ENCODE data around the gene CARMIL3.
"Not testable (repeated sequence)": the region's sequence is repeated elsewhere in the genome, so short reads cannot be mapped to it uniquely, and the experiment has no call there.

The CARMIL3 gene

DNA sequence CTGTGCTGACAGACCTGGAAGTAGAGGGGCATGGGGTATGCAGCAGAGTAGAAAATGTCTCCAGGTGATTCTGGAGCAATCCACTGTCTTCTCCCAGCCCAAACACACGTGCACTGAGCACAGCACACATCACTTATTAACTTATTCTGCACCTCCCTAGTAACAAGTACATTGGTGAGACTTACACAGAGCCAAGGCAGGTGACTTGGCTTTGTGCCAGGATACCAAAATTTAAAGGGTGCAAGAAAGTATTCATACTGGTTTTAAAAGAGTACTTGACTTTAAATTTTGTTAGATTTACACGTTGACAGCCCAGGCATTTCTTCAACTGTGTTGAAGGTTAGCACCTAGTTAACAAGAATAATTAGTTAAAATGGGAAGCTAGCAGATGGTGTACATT, 11.1 kb upstream of the CARMIL3 start:
- DNase-seq (ENCODE audit: low read depth) = no peak

DNA sequence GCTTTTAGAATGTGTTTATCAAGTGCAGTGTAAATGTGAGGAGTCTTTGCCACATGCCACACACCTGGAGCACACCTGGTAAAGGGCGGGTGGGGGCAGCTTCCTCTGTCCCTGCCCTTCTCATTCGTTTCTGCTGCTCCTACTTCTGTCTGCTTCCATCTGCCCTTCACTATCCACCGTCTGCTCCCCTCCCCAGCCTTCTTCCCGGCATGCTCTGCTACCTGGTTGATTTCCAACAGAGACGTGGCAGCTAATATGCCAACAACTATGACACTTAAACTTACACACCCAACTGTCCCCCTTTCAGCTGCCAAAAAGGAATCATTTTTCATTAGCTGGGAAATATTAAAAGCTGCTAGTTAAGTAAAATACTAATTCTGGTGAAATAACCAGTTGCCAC, 9.1 kb upstream of the CARMIL3 start:
- no peak for DNase-seq (ENCODE audit: low read depth)

- DNase-seq (ENCODE audit: low read depth) = not testable (repeated sequence)
Observed at GRCh38 chr14:24049002-24049401, 2.8 kb upstream of the CARMIL3 start.

DNA sequence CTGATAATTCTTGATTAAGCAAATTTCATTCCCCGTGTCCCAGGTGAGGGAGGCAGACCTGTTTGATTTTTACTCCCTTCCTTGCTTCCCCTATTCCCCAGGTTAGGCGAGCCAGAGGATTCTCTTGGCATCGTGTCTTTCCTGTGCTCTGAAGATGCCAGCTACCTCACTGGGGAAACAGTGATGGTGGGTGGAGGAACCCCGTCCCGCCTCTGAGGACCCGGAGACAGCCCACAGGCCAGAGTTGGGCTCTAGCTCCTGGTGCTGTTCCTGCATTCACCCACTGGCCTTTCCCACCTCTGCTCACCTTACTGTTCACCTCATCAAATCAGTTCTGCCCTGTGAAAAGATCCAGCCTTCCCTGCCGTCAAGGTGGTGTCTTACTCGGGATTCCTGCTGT, 1.1 kb upstream of the CARMIL3 start:
- not testable (repeated sequence) for DNase-seq (ENCODE audit: low read depth)

GRCh38 chr14:24051176-24051788, 527 bp upstream of the CARMIL3 start:
- DNase-seq (ENCODE audit: low read depth) = no peak

DNA sequence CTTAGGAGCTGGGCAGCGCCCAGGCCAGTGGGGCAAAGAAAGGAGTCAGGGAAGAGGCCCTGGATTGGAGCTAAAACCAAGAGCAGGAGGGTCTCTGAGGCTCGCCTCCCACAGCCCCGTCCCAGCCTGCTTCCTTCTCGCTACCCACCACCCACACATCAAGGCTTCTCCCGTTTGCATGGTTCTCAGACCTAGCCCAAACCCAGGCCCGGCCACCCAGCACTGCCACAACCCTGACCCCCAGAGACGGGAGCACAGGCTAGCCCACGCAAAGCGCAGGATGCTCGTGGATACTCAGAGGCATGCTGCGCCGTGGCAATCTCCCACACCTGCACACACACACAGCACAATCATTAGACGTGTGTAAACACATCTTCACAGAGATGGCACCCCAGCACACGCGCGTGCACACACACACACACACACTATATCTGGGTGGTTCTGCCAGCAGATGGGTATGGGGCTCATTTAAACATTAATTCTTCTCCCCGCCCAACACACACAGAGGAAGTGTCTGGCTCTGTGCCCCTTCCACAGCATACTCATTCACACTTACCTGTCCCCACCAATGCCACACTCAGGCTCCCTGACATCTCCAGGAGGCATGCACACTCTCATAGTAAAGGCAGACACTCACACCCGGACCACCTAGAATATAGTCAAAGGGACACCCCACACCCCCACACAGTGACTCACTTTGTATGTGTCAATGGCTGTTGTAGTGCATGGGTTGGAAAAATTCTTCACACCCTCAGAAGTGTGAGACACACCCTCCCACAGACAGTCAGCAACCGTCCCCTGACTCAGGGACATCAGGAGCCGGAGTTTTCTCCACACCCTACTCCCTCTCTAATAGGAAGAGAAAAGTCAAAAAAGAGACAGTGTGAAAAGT, 1.1 kb downstream of the CARMIL3 start:
- peak; percentile 56 for DNase-seq (ENCODE audit: low read depth)

DNA sequence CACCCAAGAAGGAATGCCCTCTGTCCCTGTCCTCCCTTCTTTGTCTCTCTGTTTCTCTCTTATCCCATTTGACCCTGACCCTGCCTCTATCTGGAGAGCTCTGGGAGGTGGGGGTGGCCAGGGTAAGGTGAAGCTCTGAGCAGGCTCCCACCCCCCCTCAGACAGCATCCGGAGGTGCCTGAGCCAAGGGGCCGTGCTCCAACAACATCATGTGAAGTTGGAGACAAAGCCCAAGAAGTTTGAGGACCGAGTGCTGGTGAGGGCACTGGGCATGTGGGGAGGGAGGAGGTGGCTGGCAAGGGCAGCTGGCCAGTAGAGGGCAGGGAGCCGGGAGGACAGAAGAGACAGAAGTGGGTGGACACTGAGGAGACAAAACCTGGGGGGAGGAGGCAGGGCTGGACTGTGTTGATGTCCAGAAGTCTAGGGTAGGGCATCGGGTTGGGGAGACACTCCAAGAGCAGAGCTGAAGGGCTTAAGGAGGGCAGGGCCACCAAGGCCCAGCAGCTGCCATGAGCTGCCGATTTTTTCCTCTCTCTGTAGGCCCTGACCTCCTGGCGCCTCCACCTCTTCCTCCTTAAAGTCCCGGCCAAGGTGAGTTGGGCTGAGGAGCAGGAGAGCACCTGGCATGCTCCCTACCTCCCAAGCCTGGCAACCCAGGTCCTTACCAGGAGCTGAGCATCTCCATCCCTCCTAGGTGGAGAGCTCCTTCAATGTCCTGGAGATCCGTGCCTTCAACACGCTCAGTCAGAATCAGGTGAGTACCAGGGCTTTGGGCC, 1.9 kb downstream of the CARMIL3 start:
- no peak for DNase-seq (ENCODE audit: low read depth)

- no peak for DNase-seq (ENCODE audit: low read depth)
Observed at GRCh38 chr14:24054324-24054641, 2.5 kb downstream of the CARMIL3 start.

DNA sequence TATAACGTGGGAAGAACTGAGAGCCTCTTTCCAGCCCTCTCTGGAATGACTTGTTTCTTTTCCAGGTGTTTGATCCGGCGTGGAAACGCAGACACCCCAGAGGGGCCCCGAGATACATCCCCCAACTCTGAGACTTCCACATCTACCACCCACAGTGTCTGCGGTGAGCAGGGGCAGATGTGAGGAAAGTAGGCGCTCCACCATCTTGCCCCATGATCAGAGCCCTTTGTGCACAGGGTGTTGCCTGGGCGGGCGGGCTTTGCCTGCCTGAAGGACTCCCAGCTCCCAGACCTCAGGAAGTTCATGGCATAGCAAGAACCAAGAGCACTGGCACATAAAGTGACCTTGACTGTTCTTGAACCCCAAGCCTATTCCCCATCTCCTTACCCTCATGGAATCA, 2.8 kb downstream of the CARMIL3 start:
- DNase-seq (ENCODE audit: low read depth) = no peak

GRCh38 chr14:24055971-24056799, 4.4 kb downstream of the CARMIL3 start:
- DNase-seq (ENCODE audit: low read depth) = no peak

GRCh38 chr14:24056800-24057184, 5.0 kb downstream of the CARMIL3 start:
- DNase-seq (ENCODE audit: low read depth) = no peak

DNA sequence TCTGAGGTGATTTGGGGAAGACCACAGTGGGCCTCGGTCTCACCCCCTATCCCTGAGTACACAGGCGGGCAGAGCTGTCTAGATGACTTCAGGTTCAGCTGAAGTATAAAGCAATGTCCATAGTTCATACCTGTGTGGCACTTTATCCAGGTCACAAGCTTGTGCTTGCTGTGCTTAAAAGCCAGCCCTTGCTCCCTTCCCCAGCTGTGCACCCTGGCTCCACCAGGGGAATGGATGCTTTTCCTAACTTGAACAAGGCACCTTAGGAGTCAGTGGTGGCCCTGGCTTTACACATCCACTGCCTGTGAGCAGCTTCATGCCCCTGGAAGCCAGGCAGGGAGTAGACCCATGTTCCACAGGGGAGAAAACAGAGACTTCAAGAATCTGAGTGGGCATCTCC, 5.5 kb downstream of the CARMIL3 start:
- DNase-seq (ENCODE audit: low read depth) = no peak

- no peak for DNase-seq (ENCODE audit: low read depth)
Observed at GRCh38 chr14:24057867-24058259, 6.1 kb downstream of the CARMIL3 start.

GRCh38 chr14:24058260-24058950, 6.6 kb downstream of the CARMIL3 start:
- no peak for DNase-seq (ENCODE audit: low read depth)

DNA sequence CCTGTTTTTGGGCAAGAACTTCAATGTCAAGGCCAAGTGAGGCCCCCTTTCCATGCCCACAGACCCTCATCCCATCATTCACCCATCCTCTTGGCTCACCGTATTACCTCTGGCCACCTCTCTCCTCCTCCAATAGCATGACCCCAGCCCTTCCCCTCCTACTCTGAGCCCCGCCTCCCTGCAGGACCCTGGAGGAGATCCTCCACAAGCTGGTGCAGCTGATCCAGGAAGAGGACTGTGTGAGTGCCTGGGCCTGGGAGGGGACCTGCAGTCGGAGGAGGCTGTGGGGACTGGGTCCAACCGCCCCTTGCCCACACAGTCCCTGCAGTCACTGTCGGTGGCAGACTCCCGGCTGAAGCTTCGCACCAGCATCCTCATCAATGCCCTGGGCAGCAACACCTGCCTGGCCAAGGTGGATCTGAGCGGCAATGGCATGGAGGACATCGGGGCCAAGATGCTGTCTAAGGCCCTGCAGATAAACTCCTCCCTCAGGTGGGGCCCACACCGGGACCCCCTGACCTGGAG, 7.2 kb downstream of the CARMIL3 start:
- no peak for DNase-seq (ENCODE audit: low read depth)

DNA sequence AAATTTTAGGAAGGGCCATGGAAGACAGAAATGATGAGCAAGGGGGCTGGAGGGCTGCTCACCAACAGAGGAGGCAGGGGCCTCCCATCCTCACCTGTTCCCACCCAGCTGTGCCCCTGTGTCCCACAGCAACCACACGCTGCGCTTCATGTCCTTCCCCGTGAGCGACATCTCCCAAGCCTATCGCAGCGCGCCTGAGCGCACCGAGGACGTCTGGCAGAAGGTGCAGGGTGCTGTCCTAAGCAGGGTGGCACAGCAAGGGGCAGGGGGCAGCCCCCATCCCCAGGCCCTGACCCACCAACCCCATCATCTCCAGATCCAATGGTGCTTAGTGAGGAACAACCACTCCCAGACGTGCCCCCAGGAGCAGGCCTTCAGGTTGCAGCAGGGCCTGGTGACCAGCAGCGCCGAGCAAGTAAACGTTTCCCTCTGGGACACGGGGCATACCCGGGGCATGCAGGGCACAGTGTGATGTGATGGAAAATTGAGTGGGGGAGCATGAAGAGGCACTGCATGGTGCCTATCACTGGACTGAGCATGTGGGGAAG, 8.1 kb downstream of the CARMIL3 start:
- no peak for DNase-seq (ENCODE audit: low read depth)

- no peak for DNase-seq (ENCODE audit: low read depth)
Observed at GRCh38 chr14:24060443-24060842, 8.6 kb downstream of the CARMIL3 start.

- no peak for DNase-seq (ENCODE audit: low read depth)
Observed at GRCh38 chr14:24060984-24061913, 9.4 kb downstream of the CARMIL3 start.

DNA sequence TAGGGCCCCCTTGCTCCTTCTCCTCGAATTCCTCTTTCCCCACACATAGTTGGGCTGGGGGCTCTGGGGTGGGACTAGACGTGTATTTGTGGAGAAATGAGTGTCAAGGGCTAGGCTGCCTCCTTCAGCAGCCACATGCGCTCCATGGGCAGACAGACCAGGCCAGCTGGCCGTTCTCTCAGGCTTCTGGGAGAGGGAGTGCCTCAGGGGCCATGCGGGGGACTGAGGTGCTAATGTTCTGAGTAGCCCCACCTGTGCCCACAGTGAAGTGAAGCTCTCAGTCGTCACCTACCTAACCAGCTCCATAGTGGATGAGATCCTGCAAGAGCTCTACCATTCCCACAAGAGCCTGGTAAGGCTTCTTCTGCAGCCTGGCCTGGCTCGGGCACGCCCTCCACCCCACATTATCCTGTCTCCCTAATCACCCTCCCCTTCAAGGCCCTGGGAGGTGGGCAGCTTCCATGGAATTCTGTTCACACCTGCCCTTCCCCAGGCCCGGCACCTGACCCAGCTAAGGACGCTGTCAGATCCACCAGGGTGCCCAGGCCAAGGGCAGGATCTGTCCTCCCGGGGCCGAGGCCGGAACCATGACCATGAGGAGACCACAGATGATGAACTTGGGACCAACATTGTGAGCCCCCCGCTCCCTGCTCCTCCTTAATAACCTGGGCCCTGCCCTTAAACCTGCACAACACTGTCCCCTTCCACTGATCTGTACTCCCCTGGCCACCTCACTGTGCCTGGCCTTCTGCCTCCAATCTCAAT, 10.6 kb downstream of the CARMIL3 start:
- no peak for DNase-seq (ENCODE audit: low read depth)
